Activated CD8-positive, alpha-beta memory T cell treated with anti-CD3 and anti-CD28 coated beads, Interleukin-2, amount 50 U/mL, for 24 hours (primary cell): ENCODE data around the gene CACNA1G.

Source experiments
- DNase-seq: peaks from one replicate; pipeline ENCODE4 v3.0.0-alpha.2; 2020; ENCODE audit errors: extremely low read depth

CACNA1G gene

DNA sequence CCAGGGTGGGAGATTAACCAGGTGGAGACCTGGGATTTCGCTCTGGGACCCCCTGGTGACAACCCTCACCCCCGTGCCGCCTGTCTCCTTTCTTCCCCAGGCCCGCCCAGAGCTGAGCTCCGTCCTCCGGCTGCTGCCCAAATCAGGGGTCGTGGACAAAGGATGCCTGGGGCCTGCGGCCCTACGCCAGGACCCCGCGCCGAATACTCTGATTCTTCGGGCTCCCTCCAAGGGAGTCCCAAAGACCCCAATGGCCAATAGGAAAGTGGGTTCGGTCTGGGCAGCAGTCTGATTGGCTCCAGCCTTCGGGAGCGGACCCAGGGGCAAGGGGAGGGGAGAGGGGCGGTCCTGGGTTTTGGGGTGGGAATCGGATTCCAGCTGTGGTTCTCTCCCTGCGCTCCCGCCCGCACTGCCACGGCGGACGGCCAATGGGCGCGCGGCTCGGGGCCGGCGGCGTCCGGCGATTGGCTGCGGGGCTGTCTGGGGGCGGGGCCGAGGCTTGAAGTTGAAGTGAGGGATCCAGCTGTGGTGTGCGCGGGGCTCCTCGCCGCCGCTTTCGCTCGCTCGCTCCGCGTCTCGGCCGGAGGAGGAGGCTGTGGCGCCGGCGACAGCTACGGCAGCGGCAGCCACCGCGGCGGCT is at the start of gene CACNA1G:
Gene CACNA1G (plus strand): TSS at position 531 of the 640 bp plus-strand sequence. CDS start 745 bp downstream, outside the sequence.
- peak; percentile 61 for DNase-seq

DNA sequence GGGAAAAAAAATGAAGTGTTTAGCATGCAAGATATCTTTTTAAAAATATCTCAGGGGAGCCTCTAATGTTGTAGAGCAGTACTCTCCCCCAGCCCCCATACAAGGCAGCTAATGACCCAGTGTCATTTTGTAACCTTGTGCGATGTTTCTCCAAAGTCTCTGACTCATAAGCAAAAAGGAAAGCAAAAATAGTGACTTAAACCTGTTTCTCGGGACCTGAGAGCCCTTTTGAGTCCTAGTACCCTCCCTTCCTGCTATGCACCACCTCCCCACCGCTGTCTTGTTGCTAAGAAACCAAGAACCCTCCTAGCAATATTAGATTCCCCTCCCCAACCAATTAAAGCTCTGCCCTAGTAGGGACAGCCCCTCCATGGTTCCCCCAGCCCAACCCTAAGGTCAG is 49.5 kb upstream of the CACNA1G start:
- DNase-seq: no peak

DNA sequence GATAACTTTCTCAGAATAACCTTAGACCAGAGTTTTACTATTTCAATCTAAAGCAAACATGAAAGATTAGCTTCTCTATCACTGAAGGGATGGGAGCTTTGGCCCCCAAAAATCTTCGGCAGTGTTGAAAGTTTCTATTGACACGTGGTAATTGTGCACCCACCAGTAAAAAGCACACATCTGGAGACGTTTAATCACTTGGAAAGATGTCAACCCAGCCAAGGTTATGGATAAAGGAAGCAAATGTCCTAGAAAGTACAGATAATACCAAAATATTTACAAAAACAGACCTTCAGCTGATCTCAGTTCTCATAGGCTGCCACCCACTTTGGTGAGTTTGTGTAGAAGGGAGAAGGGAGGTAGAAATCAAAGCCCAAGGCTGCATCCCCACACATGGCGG is 47.0 kb upstream of the CACNA1G start:
- DNase-seq: no peak

DNA sequence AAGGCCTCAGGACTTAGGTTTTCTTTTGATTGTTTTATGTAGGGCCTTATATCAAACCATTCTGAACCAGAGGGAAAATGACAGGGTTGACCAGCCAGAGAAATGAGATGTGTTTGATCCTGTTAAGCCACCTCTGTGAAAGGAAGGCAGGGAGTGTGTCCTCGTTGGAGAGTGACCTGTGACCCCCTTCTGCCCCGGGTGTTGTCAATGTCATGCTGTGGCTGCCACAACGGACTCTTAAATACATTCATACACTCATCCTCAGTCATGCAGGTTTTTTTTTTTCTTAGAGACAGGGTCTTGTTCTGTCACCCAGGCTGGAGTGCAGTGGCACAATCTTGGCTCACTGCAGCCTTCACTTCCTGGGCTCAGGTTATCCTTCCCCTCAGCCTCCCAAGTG is 46.1 kb upstream of the CACNA1G start:
- no peak for DNase-seq

DNA sequence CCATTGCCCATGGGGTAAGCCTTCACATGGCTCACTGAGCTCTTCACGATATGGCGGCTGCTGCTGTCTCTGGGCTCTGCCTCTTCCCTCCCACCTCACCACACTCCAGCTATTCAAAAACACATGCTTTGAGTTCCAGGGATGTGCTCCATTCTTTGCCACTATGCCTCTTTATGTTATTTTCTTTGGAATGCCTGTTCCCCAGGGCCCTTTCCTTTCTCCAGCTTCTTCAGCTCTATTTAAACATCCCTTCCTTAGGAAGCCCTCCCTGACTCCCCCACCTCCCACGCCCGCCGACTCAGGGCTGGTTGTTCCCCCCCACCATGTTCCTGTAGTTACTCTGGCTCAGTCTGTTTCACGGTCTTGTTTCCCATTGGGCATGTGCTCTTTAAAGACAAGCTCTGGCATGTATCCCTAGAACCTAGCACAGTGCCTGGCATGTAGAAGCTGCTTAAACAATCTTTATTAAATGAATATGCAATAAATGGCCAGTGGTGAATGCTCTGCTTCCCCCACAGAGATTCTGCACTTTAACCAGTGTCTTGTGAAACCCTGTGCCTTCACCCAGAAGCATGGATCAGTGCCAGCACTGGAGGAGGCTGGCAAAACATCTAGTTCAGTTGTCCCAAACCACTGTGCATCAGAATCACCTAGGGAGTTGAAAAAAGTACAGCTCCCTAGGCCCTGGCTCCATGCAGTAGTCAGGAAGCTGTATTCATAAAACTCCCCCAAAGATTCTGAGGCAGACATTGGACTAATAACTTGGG is 45.4 kb upstream of the CACNA1G start:
- no peak for DNase-seq

DNA sequence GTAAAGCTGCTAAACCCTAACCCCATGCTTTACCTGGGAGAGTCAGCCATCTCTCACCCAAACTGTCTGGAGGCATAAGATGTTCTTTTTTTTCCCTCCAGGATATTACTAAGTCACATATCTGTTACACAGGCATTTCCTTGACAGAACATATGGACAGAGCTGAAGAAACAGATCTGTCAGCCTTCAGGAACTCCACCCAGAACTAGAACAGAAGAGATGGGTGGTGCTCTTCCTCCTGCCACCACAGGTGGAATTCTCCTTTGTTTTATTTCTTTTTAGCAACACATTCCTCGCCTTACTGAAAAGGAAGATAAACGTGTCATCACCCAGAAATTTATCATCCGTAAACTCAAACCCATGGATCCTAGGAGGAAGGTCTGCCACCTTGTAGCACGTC is 43.5 kb upstream of the CACNA1G start:
- no peak for DNase-seq

DNA sequence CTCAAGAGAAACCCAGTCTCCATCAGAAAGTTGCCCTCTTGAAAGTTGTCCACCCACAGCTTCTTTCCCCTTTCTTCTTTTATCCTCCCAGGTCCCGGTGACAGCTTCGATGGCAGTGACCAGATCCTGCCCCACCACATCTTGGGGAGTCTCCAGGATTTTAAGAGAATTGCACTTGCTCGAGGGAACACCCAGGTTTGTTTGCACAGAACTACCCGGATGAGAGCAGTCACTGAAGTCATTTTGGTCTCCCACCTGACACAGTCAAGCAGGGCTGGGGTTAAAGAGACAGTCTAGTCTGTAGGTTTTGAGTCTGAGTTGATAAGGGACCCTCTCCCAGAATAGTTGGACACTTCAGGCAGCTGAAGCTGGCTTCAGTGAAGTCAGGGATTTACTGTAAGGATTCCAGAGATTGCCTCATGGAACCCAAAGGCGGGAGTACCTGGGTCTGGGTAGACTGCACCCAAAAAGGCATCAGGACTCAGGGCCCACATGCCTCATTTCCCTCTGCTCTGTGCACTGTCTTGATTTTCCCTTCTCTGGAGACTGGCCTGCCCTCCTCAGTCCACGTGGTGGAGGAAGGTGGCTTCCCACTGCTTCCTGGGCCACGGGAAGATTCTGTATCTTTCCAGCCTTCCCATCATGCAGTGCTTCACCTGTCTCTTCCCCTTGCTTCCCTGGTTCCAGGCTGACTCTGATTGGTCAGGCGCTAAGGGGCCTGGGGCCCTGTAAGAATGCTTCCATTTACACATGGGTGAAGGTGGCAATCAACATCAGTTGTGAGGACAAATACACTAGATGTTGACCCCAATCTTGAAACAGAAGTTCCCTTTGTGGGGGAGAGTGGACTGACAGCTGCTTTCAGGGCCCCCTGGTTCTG is 42.8 kb upstream of the CACNA1G start:
- no peak for DNase-seq

DNA sequence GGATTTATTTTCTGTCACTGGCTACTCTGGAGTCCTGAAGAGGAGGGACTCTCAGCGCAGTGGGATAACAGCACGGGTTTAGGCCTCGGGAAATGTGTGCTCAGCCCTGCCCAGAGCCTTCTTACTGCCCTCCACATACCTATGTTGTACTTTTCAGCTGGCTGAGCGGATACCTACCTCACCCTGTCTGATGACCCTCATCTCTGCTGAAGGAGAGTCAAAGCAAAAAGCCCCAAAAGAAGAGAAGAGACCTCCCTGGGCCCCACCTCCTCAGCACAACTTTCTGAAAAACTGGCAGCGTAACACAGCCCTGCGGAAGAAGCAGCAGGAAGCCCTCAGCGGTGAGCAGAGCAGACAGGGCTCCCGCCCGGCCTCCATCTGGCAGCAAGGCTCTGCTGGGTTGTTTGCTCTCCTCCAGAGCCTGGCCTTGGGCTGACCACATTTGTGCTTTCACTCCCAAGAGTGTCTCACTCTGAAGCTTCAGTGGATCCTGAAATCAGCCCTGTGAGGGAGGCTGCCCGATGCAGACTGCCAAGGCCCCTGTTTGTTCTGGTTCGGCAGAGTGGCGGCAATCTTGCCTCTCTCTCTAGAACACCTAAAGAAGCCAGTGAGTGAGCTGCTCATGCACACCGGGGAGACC is 42.0 kb upstream of the CACNA1G start:
- no peak for DNase-seq

DNA sequence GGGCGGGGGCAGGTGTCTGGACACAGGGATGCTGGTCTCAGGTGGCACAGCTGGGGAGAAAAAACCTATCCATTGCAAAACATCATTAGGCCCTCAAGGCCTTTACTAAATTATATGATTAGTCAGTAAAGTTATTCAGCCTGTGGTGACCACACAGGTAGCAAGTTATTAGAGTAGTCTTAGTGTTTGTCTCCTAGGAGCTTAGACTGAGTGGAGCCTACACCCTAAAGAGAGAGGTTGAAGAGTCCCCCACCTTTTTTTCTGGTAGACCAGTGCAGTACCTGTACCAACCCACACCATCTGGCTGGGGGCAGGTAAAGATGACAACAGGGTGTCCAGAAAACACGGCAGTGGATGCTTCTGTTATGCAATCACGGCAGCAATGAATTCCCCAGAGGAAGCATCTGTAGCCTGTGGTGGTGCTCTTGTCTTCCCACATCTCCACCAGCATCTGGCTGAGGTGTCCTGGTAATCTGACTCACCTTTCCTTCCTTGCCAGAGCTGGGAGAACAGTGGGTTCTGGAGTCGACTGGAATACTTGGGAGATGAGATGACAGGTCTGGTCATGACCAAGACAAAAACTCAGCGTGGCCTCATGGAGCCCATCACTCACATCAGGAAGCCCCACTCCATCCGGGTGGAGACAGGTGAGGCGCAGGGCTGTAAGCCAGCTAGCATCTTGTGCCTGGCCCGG is 41.2 kb upstream of the CACNA1G start:
- no peak for DNase-seq

DNA sequence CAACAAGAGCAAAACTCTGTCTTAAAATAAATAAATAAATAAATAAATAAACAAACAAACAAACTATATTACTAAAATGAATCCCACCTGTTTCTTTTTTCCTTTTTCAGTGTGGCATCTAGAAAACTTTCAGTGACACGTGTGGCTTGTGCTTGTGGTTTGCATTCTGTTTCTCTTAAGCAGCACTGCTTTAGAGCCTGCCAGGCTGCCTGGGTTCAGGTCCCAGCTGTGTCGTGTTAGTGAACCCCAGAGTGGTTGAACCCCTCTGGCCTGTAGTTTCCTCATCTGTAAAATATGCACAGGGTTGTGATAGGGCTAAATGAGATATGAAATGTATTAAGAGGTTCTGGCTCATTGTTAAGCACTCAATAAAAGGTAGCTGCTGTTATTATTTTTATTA is 40.0 kb upstream of the CACNA1G start:
- no peak for DNase-seq

DNA sequence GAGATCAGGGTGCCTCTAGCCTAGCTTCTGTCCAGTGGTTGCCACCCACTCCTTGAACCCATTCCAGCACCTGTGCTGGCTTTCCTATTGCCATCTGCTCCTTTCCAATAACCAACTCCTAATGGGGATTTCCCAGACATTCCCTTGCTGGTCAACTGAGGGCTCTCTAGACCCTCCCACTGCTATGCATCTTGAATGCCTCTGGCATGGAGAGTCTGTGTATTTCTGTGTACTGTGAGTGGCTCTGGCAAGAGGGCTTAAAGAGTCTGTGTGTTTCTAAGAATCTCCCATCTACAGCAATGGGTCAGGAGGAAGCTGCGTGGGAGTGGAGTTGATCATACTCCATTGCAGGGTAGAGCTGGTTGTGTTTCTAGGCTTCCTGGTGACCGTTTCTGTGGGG is 39.0 kb upstream of the CACNA1G start:
- DNase-seq: no peak

DNA sequence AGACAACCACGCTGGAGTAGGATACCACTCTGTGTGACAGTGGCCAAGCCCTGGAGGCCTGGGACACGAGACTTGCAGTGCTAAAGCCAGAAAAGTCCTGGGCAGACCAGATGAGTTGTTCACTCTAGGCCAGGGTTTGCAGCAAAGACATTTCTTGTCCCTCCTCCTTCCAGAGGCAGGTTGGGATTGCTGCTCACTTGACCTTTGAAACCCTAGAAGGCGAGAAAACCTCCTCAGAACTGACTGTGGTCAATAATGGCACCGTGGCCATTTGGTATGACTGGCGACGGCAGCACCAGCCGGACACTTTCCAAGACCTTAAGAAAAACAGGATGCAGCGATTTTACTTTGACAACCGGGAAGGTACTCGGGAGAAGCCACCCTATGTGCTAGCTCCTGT is 37.7 kb upstream of the CACNA1G start:
- no peak for DNase-seq

DNA sequence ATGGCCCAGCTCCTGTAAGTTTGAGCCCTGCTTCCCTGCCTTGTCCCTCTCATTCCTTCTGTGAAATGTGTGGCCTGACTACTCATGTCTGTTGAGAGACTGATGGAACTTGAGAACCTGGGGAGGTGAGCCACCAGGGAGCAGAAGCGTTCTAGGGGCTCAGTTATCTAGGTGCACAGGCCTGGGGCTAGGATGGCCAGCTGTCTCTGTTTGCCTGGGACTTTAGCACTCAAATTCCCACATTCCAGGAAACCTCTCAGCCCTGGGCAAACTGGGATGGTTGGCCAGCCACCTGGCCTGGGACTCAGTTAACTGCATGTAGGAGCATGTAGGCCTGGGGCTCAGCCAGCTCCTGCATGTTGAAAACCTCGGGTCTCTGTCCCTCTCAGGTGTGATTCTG is 37.3 kb upstream of the CACNA1G start:
- no peak for DNase-seq

DNA sequence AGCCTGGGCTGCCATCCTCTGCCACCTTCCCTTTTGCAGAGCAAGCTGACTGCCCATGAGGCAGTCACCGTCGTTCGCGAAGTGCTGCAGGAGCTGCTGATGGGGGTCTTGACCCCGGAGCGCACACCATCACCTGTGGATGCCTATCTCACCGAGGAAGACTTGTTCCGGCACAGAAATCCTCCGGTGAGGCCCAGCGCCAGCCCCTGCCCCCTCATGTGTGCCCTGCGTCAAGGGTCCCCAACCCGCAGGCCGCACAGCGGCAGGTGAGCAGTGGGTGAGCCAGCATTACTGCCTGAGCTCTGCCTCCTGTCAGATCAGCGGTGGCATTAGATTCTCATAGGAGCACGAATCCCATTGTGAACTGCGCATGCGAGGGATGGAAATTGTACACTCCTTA is 35.7 kb upstream of the CACNA1G start:
- no peak for DNase-seq

DNA sequence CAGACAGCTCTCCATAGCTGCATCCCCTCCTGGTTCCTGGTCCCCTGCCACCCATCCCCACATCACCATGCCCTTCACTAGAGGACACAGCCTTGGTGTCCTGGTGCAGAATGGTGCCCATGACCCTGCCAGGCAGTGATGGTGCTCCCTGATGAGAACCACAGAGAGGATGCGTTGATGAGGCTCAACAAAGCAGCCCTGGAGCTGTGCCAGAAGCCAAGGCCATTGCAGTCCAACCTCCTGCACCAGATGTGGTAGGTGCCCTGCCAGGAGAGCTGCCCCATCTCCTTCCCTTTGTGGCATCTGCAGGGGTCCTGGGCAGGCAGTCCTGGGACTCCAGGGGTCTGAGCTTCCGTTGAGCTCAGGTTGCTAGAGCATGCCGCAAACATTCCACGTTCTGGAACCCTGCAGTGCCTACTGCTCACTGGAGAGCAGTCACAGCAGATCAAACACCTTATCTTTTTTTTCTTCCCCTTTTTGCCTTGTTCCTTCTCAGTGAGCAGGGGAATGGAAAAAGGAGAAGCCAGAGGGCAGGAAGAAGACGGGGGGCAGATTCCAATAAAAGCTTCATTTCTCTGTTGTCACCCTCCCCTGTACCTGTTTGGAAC is 33.3 kb upstream of the CACNA1G start:
- no peak for DNase-seq

DNA sequence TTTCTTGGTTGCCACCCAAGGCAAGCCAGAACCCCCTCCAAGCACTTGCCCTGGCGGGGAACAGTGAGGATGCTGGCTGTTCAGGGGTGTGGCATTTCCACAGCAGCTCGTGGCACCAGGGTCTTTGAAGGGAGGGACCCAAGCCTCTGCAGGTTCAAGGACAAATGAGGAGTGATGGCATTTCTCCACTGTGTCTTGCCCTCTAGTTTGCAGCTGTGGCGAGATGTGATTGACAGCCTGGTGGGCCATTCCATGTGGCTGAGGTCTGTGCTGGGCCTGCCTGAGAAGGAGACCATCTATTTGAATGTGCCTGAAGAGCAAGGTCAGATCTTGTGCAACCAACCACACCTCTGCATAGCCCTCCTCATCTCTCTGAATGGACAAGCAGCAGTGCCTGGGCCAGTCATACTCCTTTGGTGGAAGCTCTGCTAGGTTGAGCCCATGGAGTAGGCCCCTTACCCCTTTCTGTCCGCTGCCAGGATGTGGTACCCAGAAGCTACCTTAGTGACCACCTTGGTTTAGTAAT is 32.5 kb upstream of the CACNA1G start:
- no peak for DNase-seq

DNA sequence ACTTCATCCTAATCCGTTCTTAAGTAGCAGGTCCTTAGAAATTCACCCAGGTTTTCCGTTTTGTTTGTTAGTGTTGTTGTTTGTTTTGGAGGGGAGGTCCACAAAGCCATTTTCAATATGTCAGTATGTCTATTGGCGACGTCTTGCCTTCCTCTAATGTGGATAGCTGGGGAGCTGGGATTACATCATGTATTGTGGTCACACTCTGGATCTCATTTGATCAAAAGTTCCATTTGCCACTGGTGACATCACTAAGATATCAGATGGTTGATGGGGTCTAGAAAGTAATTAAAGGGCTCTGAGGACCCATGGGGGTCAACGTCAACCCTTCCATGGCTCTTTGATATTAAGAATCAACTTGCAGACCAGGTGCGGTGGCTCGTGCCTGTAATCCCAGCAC is 30.7 kb upstream of the CACNA1G start:
- DNase-seq: no peak

DNA sequence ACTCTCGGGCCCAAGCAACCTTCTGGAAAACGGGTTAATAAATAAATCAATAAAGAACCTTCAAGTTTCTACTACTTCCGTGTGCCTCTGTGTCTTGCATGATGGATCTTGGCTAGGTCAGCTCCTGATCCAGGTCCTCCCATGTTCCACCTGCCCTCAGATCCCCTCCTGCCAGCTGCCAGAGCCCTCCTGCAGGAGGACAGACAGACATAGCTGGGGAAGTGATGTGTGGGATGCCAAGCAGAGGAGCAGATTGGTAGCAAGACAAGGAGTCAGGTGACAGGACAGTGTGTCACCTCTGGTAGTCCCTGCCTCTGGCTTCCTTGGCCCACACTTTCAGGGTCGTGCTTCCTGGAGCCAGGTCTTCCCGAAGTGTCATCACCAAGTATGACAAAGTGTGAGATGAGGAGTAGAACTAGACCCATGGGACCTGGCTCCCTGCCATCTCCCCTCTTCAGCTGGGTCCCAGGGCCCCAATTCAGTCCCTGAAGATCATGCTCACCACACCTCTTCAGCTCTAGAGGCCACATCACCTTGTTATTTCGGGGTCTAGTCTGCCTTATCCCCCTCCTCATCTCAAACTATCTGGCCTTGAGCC is 29.0 kb upstream of the CACNA1G start:
- no peak for DNase-seq

DNA sequence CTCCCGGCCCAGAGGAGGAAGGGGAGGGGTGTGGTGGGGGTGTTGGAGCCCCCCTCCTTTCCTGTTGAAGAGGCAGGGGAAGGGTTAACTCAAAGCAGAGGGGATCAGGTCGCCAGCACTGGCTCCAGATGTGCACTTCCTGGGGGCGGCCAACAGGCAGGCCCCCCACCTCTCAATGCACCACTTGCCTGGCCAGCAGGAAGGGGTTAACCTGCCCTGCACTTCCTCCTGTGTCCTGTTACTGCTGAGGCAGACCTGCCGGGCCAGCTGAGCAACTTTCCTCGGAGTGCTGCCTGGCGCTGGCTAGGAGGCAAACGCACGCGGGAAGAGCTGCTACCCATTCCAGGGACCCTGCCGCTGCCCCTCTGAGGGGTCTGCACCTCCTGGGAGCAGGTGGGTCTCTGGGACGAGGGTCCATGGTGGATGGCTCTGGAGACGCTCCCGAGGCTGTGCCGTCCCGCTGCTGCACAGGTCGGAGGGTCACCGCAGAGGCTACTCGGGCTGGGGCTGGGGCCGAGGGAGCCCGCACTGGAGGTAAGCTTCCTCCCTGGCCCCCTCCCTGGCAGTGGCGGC is 28.0 kb upstream of the CACNA1G start, which contains the start of gene EPN3:
Gene EPN3 (plus strand): TSS at position 284 of the 573 bp plus-strand sequence. CDS start 3,822 bp downstream, outside the sequence.
- no peak for DNase-seq

DNA sequence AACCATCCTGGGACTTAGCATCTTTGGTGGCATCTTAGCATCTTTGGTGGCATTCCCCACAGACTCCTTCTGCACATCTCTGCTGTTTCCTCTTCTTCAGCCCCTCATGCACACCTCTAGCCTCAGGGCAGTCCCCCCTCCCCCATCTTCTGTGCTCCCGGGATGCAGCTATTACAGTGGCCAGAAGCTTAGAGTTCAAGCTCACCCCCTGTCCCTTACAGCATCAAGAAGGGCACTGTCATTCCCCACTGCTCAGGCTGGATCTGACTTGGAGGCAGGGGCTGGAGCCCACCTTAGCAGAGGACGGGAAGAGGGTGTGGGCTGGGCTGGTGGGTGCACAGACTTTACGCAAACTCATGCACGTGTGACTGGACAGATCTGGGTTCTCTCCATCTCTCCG is 27.3 kb upstream of the CACNA1G start:
- no peak for DNase-seq
